ENCODE results near the gene RGMA.

GRCh38 chr15:93020976-93021772, 67.8 kb downstream of the RGMA start:
- TF ChIP-seq CTCF (IDR thresholded peaks at IDR 0.05) (no peak), POLR2A (IDR thresholded peaks at IDR 0.05) (no peak)

Measured in tibial nerve (tissue), 3 donors.